ENCODE data around the gene CALU. TPM values are rescaled to one million over a fixed set of nuclear protein-coding genes. Genes with fewer than 3 reads are reported as not detected.
A peak's percentile ranks its signal among the peaks of the same experiment; 100 is the strongest.

CALU gene
- polyA plus RNA-seq, 5 donors: 185 to 240 (median 217) TPM

DNA sequence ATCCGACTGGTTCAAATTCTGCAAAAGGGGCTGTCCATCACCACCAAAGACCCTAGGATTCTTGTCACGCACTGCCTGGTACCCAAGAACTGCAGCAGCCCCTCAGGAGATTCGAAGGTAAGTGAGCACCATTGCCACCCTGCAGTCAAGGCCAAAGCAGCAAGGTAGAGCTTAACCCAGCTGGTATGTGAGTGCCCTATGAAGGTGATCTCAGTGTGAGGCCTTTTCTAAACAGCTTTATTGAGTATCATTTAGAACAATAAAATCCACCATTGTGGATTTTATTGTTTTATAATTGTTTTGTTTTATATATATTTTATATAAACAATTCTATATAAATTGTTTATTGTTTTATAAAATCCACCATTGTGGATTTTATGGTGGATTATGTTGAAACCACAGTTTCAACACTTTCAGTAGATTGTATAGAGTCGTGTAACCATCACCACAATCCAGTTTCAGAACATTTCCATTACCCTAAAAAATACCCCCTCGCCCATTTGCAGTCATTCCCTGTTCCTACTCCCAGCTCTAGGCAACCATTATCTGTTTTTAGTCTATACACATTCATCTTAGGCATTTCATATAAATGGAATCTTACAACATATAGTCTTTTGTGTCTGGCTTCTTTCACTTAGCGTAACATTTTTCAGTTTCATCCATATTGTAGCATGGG is 20.1 kb upstream of the CALU start:
- no peak for DNase-seq

DNA sequence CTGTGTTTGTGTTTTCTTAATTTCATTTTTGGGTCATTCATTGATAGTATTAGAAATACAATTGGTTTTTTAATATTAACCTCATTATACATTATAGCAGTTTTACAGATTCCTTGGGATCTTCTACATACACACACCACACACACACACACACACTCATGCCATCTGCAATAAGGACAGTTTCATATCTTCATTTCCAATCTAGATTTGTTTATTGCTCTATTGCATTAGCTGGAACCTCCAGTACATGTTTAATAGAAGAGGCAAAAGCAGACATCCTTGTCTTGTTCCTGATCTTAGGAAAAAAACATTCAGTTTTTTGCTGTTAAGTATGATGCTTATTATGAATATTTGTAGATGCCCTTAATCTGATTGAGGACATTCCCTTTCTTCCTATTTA is 17.8 kb upstream of the CALU start:
- DNase-seq: no peak

DNA sequence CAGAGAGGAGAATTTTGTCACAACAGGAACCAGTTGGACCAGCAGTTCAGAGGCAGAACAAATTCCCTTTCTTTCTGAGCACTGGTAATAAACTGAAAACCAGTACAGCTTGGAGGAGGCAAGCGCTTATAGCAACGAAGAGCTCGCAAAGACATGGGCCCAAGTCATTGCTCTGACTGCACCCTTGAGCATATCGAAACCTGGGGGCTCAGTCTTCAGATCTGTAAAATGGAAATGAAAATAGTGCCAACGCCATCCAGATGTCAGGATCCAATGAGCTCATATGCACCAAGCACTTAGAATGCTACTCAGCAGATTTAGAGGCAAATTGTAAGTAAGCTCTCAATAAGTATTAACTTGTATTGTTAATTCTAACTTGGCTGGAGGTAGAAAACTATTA is 14.4 kb upstream of the CALU start:
- DNase-seq: no peak

DNA sequence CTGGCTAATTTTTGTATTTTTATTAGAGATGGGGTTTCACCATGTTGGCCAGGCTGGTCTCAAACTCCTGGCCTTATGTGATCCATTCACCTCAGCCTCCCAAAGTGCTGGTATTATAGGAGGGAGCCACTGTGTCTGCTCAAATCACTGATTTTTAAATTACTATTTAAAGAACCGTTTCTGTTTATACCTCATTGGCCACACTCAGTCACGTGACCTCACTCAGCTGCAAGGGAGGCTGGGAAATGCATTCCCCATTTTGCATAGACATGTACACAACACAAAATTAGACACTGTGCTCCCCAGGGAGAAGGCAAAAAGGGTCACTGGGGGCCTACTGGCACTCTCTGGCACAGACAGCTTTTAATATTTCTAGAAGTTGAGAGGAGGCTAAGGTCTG is 13.6 kb upstream of the CALU start:
- DNase-seq: no peak

DNA sequence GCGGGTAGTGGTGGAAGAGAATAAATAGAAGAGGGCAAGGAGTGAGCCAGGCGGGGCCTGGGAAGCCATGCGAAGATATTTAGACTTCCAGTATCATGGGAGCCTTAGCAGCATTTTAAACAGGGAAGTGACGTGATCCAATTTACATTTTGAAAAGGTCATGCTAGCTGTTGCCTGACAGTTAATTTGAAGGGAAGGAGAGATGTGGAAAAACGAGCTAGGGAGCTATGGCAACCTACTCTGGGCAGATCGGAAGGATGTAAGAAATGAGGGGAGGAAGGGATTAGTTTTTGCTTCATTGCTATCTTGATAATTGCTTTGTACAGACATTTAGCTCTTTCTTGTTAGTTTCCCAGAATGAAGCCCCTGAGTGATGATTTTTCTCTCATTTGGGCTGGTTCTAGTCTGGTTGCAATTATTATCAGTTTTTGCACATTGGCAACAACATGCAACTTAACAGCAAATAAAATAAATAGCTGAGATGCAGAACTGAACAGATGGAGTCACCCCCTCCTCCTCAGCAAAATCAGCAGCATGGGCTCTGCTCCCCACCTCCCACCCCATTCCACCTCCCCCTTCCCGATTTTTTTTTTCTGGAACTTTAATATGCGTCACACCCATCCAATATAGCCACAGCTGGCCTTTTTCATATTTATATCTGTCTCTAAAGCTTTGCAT is 13.0 kb upstream of the CALU start:
- peak; percentile 49 to 64 for DNase-seq

DNA sequence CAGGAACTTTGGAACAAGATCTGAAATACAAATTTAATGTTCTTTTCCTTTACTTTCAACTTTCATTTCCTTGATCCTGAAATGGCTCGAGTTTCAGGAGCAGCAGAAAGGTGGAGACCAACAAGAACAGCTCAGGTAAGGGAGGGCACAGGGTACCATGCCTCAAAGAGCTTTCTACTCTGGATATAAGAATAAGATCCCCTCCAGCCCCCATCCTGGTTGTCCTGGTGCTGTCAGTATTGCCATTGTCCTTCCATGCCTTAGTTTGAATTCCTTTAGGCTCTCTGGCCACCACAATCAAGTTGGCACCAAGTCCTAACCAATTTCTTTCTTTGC is 12.5 kb upstream of the CALU start:
- no peak for DNase-seq

DNA sequence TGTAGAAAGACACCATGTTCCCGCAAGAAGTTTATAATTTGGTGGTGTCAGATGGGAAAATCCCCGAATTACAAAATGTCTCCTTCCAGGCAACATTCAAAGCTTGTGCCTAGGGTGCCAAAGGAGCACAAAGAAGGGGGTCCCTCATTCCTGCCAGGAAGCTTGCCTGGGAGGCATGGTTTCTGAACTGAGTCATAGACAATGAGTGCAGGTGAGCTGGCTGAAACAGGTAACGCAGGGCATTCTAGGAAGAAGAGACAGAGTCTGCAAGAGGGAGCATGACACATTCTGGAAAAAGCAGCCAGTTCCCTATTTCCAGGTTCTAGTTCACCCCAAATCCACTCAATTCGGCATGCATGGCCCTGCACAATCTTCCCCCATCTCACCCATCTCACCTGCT is 11.9 kb upstream of the CALU start:
- DNase-seq: no peak

DNA sequence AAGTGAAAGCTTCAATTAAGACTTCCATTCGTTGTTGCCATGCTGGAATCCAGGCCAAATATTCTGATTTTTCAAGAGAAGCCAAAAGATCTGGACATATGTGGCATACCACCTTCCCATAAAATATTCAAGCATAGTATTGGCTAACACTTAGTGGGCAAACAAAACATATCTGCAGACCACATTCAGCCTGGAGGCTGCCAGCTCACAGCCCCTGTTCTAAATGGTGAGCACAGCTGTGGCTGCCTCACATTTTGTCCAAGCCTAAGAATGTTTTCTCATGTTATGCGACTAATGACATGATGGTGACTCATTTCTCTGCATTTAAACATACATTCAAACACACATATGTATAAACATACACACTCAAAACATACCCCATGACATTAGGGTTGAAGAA is 10.6 kb upstream of the CALU start:
- no peak for DNase-seq

DNA sequence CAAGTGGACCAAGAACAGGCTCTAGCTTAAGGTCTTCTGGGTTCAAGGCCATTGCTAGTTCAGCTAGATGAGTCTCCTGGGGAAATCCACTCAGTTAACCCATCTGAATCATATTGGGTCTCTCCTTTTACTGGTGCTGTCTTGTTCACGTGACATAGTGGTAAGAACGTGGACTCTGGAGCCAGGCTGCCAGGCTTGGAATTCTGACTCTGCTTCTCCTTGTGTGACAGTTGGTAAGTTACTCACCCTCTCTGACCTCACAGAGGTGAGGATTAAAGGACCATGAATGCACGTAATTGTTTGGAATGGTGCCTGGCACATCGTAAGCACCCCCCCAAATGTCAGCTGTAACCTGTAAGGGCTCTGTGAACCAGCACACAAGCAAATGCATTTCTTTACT is 9.7 kb upstream of the CALU start:
- no peak for DNase-seq

DNA sequence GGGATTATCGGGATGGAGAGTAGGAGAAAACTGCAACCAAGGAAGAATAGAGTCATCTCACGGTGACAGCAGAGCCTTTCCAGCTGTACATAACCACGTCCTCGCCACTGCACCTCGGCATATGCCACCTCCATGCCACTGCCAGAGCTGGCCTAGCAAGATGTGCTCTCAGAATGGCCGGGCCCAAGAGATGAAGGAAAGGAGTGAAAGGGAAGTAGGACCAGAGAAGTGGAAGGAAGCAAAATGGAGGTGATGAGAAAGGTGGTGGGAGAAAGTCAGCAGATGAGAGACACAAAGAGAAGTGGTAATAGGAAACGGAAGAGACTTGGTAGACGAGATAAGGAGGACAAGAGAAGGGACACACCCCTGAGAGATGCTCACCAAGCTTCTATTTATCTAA is 8.0 kb upstream of the CALU start:
- DNase-seq: no peak

DNA sequence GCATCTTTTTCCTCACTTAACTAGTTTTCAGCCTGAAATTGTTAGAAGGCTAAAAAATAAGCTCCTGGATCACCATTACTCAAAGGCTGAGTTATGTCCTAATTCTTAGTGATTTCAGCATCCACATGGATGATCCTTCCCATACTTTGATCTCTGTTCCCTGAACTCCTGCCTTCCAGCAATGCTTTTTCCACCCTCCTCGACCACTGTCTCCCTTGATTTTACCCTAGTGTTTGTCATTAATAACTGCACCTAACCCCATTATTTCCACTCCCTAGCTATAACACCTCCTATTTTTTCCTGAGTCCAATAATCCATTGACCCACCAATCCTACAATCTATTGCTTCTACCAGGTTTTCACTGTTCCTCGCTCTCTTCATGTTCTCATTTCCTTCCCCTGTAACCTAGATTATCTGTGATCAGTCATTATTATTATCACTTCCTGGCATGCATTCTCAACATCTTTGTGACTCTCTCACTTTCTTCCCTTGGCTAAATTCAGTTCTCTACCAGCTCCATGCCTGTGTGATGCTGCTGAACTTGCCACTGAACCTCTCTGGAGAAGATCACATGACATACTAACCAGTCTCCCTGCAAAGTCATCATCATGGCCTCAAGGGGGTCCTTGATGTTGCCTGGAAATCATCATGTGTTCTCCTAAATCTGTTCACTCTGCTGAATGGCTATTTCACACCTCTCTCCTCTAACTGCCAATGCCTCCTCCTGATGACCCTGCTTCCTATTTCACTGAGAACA is 6.5 kb upstream of the CALU start:
- DNase-seq: no peak

DNA sequence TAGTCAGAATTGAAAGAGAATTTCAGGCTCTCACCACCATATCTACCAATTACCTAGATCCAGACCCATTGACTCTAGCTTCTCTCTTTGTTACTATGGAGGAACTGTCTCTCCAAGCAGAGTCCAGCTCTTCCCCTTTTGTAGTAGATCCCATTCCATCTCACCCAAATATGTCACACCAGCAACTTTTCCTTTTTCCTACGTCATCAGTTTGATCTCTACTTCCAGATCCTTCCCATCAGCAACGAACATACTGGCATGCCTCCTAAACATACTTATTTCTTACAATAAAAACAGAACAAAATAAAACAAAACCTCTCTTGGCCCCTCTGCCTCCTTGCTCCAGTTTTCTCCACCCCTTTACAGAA is 5.9 kb upstream of the CALU start:
- no peak for DNase-seq

DNA sequence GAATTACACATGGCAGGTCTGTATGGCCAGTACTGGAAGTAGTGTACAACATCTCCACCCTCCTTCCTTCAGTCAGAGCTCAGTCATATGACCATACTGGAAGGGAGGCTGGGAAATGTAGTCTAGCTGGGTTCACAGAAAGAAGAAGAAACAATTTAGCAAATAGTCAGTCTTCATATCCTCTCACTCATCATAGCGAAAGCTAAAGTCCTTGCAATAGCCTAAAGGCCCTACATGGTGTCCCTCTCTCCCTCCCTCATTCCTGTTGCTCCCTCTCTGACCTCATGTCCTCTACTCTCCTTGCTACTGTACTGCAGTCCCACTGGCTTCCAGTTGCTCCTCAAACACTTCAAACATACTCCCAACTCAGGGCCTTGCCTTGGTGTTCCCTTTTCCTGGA is 4.3 kb upstream of the CALU start:
- no peak for DNase-seq

DNA sequence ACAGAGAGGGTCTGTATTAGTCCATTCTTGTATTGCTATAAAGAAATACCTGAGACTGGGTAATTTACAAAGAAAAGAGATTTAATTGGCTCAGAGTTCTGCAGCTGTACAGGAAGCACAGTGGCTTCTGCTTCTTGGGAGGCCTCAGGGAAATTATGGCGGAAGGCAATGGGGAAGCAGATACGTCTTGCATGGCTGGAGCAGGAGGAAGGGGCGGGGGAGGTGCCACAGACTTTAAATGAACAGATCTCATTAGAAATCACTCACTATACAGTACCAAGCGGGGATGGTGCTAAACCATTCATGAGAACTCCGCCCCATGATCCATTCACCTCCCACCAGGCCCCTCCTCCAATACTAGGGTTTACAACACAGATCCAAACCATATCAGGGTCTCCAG is 3.7 kb upstream of the CALU start:
- DNase-seq: no peak

DNA sequence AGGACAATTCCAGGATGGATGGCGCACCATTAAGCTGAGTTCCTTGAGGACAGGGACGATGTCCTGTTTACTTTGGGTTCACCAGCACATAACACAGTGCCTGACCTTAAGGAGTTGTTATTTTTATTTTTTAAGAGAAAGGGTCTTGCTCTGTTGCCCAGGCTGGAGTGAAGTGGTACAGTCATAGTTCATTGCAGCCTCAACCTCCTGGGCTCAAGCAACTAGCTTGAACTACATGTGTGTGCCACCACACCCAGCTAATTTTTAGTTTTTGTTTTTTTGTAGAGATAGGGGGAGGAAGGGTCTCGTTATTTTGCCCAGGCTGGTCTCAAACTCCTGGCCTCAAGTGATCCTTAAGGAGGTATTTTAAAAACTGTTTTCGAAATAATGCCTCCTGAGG is 1.7 kb upstream of the CALU start:
- no peak for DNase-seq

DNA sequence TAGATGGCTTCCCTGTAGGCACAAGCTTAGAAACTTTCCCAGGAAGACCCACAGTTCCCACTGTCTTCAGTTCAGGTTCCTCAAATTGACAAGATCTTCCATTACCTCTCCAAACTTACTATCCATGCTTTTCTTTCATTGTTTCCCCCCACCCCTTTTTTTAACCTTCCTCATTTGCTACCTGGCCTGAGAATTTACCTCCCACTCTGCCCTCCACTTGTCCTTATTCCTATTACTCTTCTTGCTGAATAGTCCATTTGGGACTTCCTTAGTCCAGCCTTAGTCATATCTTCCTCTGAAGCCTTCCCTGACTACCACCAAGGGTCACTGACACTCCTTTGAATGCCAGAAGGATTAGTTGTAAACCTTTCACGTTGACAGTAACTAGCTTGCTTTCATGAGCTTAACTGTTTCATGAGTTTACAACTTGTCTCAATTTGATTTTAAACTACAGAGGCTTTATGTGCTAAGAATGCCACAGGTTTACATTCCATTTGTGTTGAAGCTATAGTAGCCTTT is 1.2 kb upstream of the CALU start:
- no peak for DNase-seq

DNA sequence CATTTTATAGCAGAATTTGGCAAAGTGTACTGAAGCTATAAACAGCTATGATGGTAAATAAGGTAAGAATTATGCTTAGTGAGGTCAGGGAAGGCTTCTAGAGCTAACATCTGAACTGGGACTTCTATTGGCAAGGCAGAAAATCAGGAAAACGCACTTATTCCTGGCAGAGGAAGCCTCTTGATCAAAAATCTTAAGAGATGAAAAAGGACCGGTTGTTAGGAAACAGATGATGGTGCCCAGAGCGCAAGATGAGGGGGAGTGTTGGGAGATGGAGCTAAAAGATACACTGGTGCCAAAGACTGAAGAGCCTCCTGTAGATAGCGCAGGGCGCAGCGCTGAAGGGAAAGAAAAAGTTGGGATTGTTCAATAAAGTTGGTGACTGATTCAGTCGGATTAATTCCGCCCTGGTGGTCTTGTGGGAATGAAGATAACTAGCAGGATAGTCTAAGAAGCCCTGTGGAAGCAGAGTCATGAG is 550 bp upstream of the CALU start:
- DNase-seq: no peak

DNA sequence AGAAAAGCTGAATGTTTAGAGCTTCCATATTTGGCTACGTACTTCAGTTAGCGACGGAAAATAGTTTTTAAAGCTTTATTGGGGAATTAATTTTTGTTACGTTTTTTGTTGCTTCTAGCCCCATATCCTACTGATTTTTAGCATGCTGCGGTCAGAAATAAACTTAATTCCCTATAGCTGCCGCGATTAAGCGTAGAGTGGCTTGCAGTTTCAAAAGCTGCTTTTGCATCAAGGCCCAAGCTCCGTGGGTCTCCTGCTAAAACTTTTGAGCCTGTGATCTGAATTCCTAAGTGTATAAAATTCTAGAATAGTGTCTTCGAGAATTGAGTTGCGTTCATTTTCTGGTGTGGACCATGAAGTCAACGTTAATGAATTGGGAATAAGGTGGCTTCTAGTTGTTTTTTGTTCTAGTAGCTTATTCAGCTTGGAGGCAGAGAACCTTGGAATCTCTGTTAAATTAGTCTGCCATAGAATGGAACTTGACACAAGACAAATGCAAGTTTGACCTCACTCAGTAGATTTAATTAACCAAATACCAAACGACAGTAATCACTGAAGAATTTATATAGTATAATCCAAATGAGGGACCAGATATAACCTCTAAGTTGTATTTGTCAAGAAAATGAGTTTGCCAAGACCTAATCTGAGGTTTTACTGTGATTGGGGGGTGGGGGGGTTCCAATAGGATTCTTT is 977 bp downstream of the CALU start:
- DNase-seq: no peak

DNA sequence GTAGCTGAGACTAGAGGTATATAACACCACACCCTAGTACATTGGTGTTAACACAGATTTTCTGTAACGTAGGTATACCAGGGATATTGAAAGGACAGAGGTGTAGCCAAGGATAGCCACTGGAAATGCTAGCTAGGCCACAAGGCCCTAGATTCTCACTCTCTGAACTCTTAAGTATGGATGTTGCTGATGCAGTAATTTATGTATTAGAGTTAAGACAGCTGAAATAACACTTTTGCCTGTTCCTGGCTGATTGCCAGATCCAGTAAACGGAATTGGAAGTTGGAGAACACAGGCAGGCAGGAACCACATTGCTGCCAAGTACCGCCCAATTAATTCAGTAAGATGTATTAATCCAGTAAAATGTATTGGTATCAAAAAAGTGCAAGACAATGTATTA is 1.8 kb downstream of the CALU start:
- no peak for DNase-seq

DNA sequence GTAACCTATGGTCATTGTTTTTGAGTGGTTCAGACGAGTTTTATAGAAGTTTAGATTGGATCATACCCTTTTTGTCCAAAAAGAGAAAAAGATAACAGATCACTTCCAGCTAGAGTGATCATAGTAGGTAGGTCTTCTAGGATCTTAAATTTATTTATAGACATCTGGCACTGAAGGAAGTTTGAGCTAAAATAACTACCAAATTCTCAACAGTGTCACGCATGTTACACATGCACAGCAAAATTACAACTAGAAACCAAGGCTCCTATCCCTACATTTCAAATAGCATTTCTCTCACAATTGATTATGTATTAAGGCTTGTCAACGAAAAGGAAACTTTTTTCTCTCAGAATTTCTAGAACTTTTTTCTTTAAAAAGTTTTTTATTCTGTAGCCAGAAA is 2.3 kb downstream of the CALU start:
- DNase-seq: no peak

DNA sequence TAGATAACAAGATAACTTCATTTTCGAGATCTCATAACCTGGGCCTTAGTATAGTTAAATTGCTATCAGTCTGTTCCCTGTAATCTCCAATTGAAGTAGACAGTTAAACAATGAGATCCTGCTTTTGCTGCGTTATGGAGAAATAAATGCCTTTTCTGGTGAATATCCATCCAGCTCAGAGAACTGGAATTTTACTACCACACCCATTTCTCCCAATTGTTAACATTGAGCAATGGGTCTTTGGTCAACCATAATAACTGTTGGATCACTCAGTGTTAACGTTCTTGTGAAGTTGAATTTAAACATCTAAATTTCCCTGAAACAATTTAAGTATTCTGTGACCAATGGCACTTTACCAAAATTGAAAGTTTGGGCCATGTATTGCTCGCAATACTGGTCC is 3.0 kb downstream of the CALU start:
- no peak for DNase-seq

DNA sequence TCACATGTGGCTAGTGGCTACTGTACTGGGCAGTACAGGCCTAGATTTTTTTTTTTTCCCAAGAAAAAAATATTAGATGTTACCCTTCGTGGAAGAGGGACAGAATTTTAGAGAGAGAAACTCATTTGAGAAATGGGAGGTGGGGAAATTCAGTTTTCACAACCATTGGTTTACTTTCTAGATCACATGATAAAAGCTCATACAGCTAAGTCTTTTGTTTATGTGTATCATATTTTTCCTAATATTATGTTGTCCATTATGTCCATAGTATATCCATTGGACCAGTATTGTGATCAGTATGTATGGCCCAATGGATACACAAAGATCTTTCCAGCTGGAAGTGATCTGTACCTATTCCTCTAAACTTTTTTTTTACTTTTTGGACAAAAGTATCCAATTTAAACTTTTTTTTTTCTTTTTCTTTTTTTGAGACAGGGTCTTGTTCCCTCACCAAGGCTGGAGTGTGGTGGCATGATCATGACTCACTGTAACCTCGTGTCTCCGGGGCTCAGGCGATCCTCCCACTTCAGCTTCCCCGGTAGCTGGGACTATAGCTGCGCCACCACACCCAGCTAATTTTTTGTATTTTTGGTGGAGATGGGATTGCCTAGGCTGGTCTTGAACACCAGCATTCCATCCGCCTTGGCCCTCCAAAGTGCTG is 4.1 kb downstream of the CALU start:
- no peak for DNase-seq

All from right lung (tissue), 5 donors.